ENCODE results near the gene SCYGR7. TPM values are rescaled to one million over a fixed set of nuclear protein-coding genes. Genes with fewer than 3 reads are reported as not detected.

The SCYGR7 gene
- total RNA-seq, 2 donors from 2014 or later: not detected

DNA sequence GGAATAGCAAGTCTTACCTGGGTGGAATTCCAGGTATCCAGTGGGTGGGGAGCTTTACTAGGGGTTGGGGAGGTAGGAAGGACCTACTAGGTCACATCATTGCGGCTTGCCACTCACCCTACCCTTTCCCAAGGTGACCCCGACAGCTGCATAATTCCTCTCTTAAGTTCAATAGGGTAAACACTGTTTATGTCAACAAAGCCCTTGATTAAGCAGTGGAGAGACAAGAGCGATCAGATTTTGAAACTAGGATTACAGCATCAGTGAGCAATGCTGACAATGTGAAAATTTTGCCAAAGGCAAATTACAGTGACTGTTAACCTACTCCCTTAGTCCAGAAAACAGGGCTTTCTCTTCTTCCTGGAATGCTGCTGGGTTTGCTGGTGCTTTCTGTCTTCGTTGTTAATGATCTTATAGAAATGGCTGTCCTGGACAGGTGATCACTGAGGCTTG is 24.8 kb upstream of the SCYGR7 start:
- Histone ChIP-seq H3K36me3 (no peaks in the 10 kb centered on the region), H3K4me3 (no peak overlapping the region), H3K4me1 (no peaks in the 10 kb centered on the region), H3K27ac (no peak overlapping the region), H3K27me3 (no peaks in the 10 kb centered on the region), H3K9ac (ENCODE audit: low read depth in 2 of 2, low read length in 2 of 2) (no peak overlapping the region), H3K9me3 (no peaks in the 10 kb centered on the region)
- DNase-seq: no peak
- TF ChIP-seq, protein P1, sequence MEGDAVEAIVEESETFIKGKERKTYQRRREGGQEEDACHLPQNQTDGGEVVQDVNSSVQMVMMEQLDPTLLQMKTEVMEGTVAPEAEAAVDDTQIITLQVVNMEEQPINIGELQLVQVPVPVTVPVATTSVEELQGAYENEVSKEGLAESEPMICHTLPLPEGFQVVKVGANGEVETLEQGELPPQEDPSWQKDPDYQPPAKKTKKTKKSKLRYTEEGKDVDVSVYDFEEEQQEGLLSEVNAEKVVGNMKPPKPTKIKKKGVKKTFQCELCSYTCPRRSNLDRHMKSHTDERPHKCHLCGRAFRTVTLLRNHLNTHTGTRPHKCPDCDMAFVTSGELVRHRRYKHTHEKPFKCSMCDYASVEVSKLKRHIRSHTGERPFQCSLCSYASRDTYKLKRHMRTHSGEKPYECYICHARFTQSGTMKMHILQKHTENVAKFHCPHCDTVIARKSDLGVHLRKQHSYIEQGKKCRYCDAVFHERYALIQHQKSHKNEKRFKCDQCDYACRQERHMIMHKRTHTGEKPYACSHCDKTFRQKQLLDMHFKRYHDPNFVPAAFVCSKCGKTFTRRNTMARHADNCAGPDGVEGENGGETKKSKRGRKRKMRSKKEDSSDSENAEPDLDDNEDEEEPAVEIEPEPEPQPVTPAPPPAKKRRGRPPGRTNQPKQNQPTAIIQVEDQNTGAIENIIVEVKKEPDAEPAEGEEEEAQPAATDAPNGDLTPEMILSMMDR (IDR thresholded peaks at IDR 0.05): no peak
- intact Hi-C loops (cut with DNase I): no loop called here

DNA sequence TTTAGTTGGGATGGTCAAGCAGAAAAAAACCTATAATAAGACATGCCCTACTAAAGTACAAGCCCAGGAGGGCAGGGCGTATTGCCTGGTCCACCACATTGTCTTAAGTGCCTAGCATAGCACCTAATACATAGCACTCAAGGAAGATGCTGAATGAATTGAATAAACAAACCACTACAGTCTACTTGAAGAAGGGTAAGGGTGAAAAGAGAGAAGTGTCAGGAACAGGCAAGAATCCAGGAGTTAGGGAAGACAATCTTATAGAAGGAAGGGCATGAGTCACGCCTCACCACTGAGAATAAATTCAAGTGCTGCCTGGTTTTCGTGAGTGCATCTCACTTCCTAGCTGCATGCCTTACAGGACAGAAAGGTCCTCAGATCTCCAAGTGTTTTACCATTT is 24.2 kb upstream of the SCYGR7 start:
- no peak for DNase-seq
- Histone ChIP-seq H3K4me3 (no peak overlapping the region), H3K27me3 (no peaks in the 10 kb centered on the region), H3K9ac (ENCODE audit: low read depth in 2 of 2, low read length in 2 of 2) (no peak overlapping the region), H3K27ac (no peak overlapping the region), H3K4me1 (no peaks in the 10 kb centered on the region), H3K9me3 (no peaks in the 10 kb centered on the region), H3K36me3 (no peaks in the 10 kb centered on the region)
- intact Hi-C loops (cut with DNase I): no loop called here
- TF ChIP-seq, protein P1 (IDR thresholded peaks at IDR 0.05): no peak

DNA sequence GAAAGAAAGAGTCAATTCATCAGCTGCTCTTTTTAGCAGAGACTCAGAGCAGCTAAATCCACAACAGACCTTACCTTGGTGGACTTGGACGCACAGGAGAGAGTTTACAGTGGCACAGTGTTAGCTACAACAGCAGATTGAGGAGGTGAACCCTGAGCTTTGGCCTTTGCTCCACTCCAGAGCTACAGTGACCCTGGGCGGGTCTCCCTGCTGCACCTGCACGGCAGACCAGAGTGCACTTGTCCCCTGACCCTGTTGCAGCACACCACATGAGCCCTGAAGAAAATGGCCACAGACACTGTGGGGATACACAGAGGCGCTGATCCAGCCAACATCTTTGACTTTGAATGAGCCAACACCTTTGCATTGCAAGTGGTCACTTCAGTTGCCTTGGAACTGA is 21.3 kb upstream of the SCYGR7 start:
- Histone ChIP-seq H3K9ac (ENCODE audit: low read depth in 2 of 2, low read length in 2 of 2) (no peak overlapping the region), H3K9me3 (no peaks in the 10 kb centered on the region), H3K4me3 (no peak overlapping the region), H3K27me3 (no peaks in the 10 kb centered on the region), H3K36me3 (no peaks in the 10 kb centered on the region), H3K27ac (no peak overlapping the region), H3K4me1 (no peaks in the 10 kb centered on the region)
- intact Hi-C loops (cut with DNase I): no loop called here
- TF ChIP-seq, protein P1 (IDR thresholded peaks at IDR 0.05): no peak
- DNase-seq: peak; percentile 59

DNA sequence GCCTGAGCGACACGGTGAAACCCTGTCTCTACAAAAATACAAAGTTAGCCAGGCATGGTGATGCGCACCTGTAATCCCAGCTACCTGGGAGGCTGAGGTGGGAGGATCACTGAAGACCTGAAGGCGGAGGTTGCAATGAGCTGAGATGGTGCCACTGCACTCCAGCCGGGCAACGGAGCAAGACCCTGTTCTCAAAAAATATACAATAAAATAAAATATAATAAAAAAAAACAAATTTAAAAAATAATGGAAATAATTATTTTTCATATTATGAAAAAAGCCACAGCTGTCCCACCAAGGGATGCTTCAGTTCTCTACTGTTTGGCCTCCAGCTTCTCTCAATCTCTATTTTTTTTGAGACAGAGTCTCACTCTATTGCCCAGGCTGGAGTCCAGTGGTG is 20.7 kb upstream of the SCYGR7 start:
- no peaks in the 10 kb centered on the region for H3K27me3 ChIP-seq
- no peak overlapping the region for H3K9ac ChIP-seq (ENCODE audit: low read depth in 2 of 2, low read length in 2 of 2)
- H3K4me1 ChIP-seq: no peaks in the 10 kb centered on the region
- no peaks in the 10 kb centered on the region for H3K9me3 ChIP-seq
- H3K4me3 ChIP-seq: no peak overlapping the region
- intact Hi-C loops (cut with DNase I): no loop called here
- DNase-seq: no peak
- TF ChIP-seq, protein P1 (IDR thresholded peaks at IDR 0.05): no peak
- H3K36me3 ChIP-seq: no peaks in the 10 kb centered on the region
- no peak overlapping the region for H3K27ac ChIP-seq

DNA sequence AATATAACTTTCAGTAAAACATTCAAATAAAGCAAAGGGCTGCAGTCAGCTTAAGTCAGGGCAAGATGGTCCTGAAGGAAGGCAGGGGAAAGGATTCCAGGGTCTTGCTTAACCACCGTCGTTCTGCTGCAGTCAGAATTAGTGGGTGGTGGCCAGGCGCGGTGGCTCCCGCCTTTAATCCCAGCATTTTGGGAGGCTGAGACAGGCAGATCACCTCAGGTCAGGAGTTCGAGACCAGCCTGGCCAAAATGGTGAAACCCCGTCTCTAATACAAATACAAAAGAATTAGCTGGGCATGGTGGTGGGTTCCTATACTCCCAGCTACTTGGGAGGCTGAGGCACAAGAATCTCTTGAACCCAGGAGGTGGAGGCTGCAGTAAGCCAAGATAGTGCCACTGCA is 17.1 kb upstream of the SCYGR7 start:
- TF ChIP-seq, protein P1 (IDR thresholded peaks at IDR 0.05): no peak
- Histone ChIP-seq H3K9me3 (no peaks in the 10 kb centered on the region), H3K27me3 (no peaks in the 10 kb centered on the region), H3K27ac (no peak overlapping the region), H3K4me1 (no peaks in the 10 kb centered on the region), H3K36me3 (no peaks in the 10 kb centered on the region), H3K9ac (ENCODE audit: low read depth in 2 of 2, low read length in 2 of 2) (no peak overlapping the region), H3K4me3 (no peak overlapping the region)
- intact Hi-C loops (cut with DNase I): no loop called here
- no peak for DNase-seq

DNA sequence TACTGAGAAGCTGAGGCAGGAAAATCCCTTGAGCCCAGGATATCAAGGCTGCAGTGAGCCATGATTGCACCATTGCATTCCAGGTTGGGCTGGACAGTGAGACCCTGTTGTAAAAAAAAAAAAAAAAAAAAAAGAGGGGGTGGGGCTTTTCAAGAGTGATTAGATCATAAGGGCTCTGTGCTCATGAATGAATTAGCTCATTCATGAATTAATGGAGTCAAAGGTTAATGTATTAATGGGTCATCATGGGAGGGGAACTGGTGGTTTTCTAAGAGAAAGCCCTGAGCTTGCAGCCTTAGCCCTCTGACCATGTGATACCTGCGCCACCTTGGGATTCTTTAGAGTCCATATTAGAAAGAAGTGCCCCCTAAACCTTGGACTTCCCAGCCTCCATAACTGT is 14.8 kb upstream of the SCYGR7 start:
- intact Hi-C loops (cut with DNase I): no loop called here
- Histone ChIP-seq H3K4me1 (no peaks in the 10 kb centered on the region), H3K27ac (no peak overlapping the region), H3K27me3 (no peaks in the 10 kb centered on the region), H3K9ac (ENCODE audit: low read depth in 2 of 2, low read length in 2 of 2) (no peak overlapping the region), H3K4me3 (no peak overlapping the region), H3K9me3 (no peaks in the 10 kb centered on the region), H3K36me3 (no peaks in the 10 kb centered on the region)
- no peak for DNase-seq
- TF ChIP-seq, protein P1 (IDR thresholded peaks at IDR 0.05): no peak

Measured in colonic mucosa (tissue), 4 donors.